ENCODE measurements around the gene UNKL.
A peak's percentile ranks its signal among the peaks of the same experiment; 100 is the strongest.
"Not testable (repeated sequence)": the region's sequence is repeated elsewhere in the genome, so short reads cannot be mapped to it uniquely, and the experiment has no call there.

The UNKL gene

GRCh38 chr16:1335211-1335971 lies 79.1 kb downstream of the UNKL start:
- DNase-seq: peak; percentile 16

- DNase-seq: no peak
These were observed 79.8 kb downstream of the UNKL start for GRCh38 chr16:1334739-1335138.

GRCh38 chr16:1333854-1334700 lies 80.4 kb downstream of the UNKL start:
- DNase-seq: no peak

- peak; percentile 23 for DNase-seq
These were observed 81.2 kb downstream of the UNKL start, which contains the start of gene BAIAP3 for GRCh38 chr16:1333149-1333812. Gene BAIAP3 (plus strand): TSS chr16:1333645. CDS start chr16:1338550, 4,905 bp downstream.

- DNase-seq: no peak
These were observed 81.8 kb downstream of the UNKL start for GRCh38 chr16:1332618-1333148.

GRCh38 chr16:1331712-1332617 lies 82.5 kb downstream of the UNKL start:
- peak; percentile 51 for DNase-seq

GRCh38 chr16:1330931-1331711 lies 83.4 kb downstream of the UNKL start:
- no peak for DNase-seq

GRCh38 chr16:1330260-1330914 lies 84.1 kb downstream of the UNKL start:
- no peak for DNase-seq

- DNase-seq: not testable (repeated sequence)
These were observed 85.5 kb downstream of the UNKL start for GRCh38 chr16:1328961-1329360.

- DNase-seq: not testable (repeated sequence)
These were observed 86.4 kb downstream of the UNKL start for GRCh38 chr16:1328136-1328535.

- no peak for DNase-seq
These were observed 86.9 kb downstream of the UNKL start for GRCh38 chr16:1327619-1327947.

GRCh38 chr16:1326946-1327618 lies 87.4 kb downstream of the UNKL start:
- DNase-seq: no peak

GRCh38 chr16:1326391-1326790 lies 88.1 kb downstream of the UNKL start:
- DNase-seq: no peak

GRCh38 chr16:1325673-1326371 lies 88.7 kb downstream of the UNKL start:
- DNase-seq: no peak

- DNase-seq: no peak
These were observed 89.2 kb downstream of the UNKL start for GRCh38 chr16:1325261-1325660.

- DNase-seq: no peak
These were observed 90.1 kb downstream of the UNKL start for GRCh38 chr16:1324286-1324826.

- DNase-seq: no peak
These were observed 90.9 kb downstream of the UNKL start for GRCh38 chr16:1323296-1324239.

- DNase-seq: no peak
These were observed 92.1 kb downstream of the UNKL start for GRCh38 chr16:1322407-1322806.

All from NCI-H345 (cell line).